HCT116 (cell line): Measurements from ENCODE around the gene ASRGL1. TPM values are rescaled to one million over a fixed set of nuclear protein-coding genes. Genes with fewer than 3 reads are reported as not detected.

Source experiments
- ATAC-seq: fragments of 200-7000 bp; cut with Tn5 transposase; 2 replicates; pipeline ENCODE4 v1.9.1; 2020; ENCODE audit warnings: mild to moderate bottlenecking, moderate library complexity
- BruUV-seq: library from RNA; stranded (reverse); fragments of 400-500 nt; replicated peaks from 2 replicates; lab custom pipeline; 2021; lab: Mats Ljungman, UMichigan
- CTCF ChIA-PET: fragments of 300-600 bp; sonication (Branson Sonifier 250); formaldehyde crosslinking; loops from one replicate; lab custom pipeline; 2021; ENCODE audit warnings: antibody characterized with exemption; lab: Charles Lee
- POLR2A ChIA-PET: fragments of 300-600, 350-600 bp; sonication (Branson Sonifier 250); formaldehyde crosslinking; loops from one replicate; lab custom pipeline; 2021; ENCODE audit warnings: antibody characterized with exemption; lab: Charles Lee
- RAD21 ChIA-PET, 2 experiments: fragments of 300-600 bp; sonication (Branson Sonifier 250); formaldehyde crosslinking; loops; one replicate each; lab custom pipeline; 2023; ENCODE audit warnings: low total read pairs in 2 of 2; ENCODE audit not compliant: uncharacterized antibody in 2 of 2, unreplicated experiment in 2 of 2, low non-redundant PET in 1 of 2; lab: Charles Lee
- DNase-seq: peaks from one replicate; pipeline ENCODE4 v3.0.0-alpha.2; 2010; ENCODE audit warnings: low read depth, low spot score
- H2AFZ ChIP-seq: fragments of 200-600 bp; shearing (Covaris generic), sonication (generic); 2 replicates; pipeline ENCODE4 v1.6.1; 2017; ENCODE audit warnings: low read depth, mixed run types, mixed read lengths, antibody characterized with exemption, low read length; ENCODE audit not compliant: poor library complexity, severe bottlenecking
- H3K27ac ChIP-seq: 2 replicates; pipeline ENCODE4 v1.5.1; 2012; ENCODE audit warnings: low read depth, low read length
- H3K27me3 ChIP-seq: fragments of 200-600 bp; sonication (generic); 2 replicates; pipeline ENCODE4 v1.6.1; 2016; ENCODE audit warnings: mixed run types, low read length, mixed read lengths; ENCODE audit not compliant: insufficient read depth
- H3K36me3 ChIP-seq, 2 experiments: fragments of 200-500 bp in 1 of 2; fragments of 200-600 bp in 1 of 2; sonication (Bioruptor generic) in 1 of 2; sonication (generic) in 1 of 2; 2 replicates each; pipeline versions ENCODE4 v1.5.1 to v1.6.1; 2014 to 2016; ENCODE audit warnings: low read length in 2 of 2, inconsistent platforms in 1 of 2, mixed read lengths in 1 of 2, mixed run types in 1 of 2; ENCODE audit not compliant: insufficient read depth in 2 of 2, control insufficient read depth in 1 of 2
- H3K4me1 ChIP-seq, 2 experiments: fragments of 200-600 bp in 1 of 2; sonication (generic) in 1 of 2; 2 replicates each; pipeline versions ENCODE4 v1.5.1 to v1.6.1; 2012 to 2017; ENCODE audit warnings: low read length in 2 of 2, inconsistent platforms in 1 of 2, mild to moderate bottlenecking in 1 of 2, mixed read lengths in 1 of 2, mixed run types in 1 of 2, moderate library complexity in 1 of 2; ENCODE audit not compliant: insufficient read depth in 2 of 2, control insufficient read depth in 1 of 2
- H3K4me2 ChIP-seq: fragments of 200-600 bp; sonication (generic); 2 replicates; pipeline ENCODE4 v1.6.1; 2017; ENCODE audit warnings: mixed run types, low read length, mixed read lengths
- H3K4me3 ChIP-seq, 2 experiments: fragments of 200-600 bp in 1 of 2; sonication (generic) in 1 of 2; replicated peaks in 1 of 2; 2 replicates each; pipeline ENCODE4 v1.5.1; 2011 to 2016; ENCODE audit warnings: low read length in 2 of 2, control low read depth in 1 of 2, low read depth in 1 of 2, mild to moderate bottlenecking in 1 of 2, mixed read lengths in 1 of 2, mixed run types in 1 of 2
- H3K79me2 ChIP-seq: fragments of 200-600 bp; sonication (generic); 2 replicates; pipeline ENCODE4 v1.6.1; 2017; ENCODE audit warnings: mild to moderate bottlenecking, mixed run types, low read length, moderate library complexity, mixed read lengths; ENCODE audit not compliant: insufficient read depth
- H3K9ac ChIP-seq: fragments of 200-600 bp; sonication (generic); 2 replicates; pipeline ENCODE4 v1.6.1; 2016; ENCODE audit warnings: low read length, mixed read lengths
- H3K9me2 ChIP-seq: fragments of 200-600 bp; sonication (generic), shearing (Covaris generic); 2 replicates; pipeline ENCODE4 v1.6.1; 2017; ENCODE audit warnings: mixed run types, mild to moderate bottlenecking, moderate library complexity; ENCODE audit not compliant: insufficient read depth
- H3K9me3 ChIP-seq, 2 experiments: fragments of 200-500 bp in 1 of 2; fragments of 200-600 bp in 1 of 2; sonication (Bioruptor generic) in 1 of 2; sonication (generic) in 1 of 2; 2 replicates each; pipeline ENCODE4 v1.6.1; 2014 to 2017; ENCODE audit warnings: low read length in 2 of 2, mixed read lengths in 2 of 2, inconsistent platforms in 1 of 2, low read depth in 1 of 2, mild to moderate bottlenecking in 1 of 2, mixed run types in 1 of 2, moderate library complexity in 1 of 2; ENCODE audit not compliant: control insufficient read depth in 1 of 2, insufficient read depth in 1 of 2
- H4K20me1 ChIP-seq: fragments of 200-600 bp; sonication (generic), shearing (Covaris generic); 2 replicates; pipeline ENCODE4 v1.6.1; 2017; ENCODE audit warnings: mixed run types, mild to moderate bottlenecking, moderate library complexity; ENCODE audit not compliant: insufficient read depth
- CBX3 ChIP-seq: IDR thresholded peaks from 2 replicates; pipeline ENCODE4 v1.6.1; 2012; ENCODE audit warnings: low read depth
- CEBPB ChIP-seq: IDR thresholded peaks from 2 replicates; pipeline ENCODE4 v1.6.1; 2012; ENCODE audit warnings: low read depth
- EGR1 ChIP-seq: IDR thresholded peaks from 2 replicates; pipeline ENCODE4 v1.6.1; 2012; ENCODE audit warnings: low read depth
- EZH2 ChIP-seq: fragments of 200-600 bp; sonication (generic); IDR thresholded peaks from 2 replicates; pipeline ENCODE4 v1.6.1; 2017; ENCODE audit warnings: antibody characterized with exemption, mixed run types
- EZH2phosphoT487 ChIP-seq: fragments of 200-600 bp; IDR thresholded peaks from 2 replicates; pipeline ENCODE4 v1.6.1; 2018; ENCODE audit warnings: antibody characterized with exemption, borderline replicate concordance
- FOSL1 ChIP-seq: IDR thresholded peaks from 2 replicates; pipeline ENCODE4 v1.6.1; 2012; ENCODE audit warnings: low read depth
- JUND ChIP-seq: IDR thresholded peaks from 2 replicates; pipeline ENCODE4 v1.6.1; 2012
- POLR2A ChIP-seq: IDR thresholded peaks from 2 replicates; pipeline ENCODE4 v1.7.0; 2011; ENCODE audit warnings: borderline replicate concordance; ENCODE audit not compliant: insufficient read depth, insufficient read length; ENCODE audit errors: extremely low read depth
- POLR2AphosphoS5 ChIP-seq: IDR thresholded peaks from 2 replicates; pipeline ENCODE4 v1.6.1; 2011; ENCODE audit warnings: mild to moderate bottlenecking, low read depth, low read length, moderate library complexity
- SIN3A ChIP-seq: IDR thresholded peaks from 2 replicates; pipeline ENCODE4 v1.6.1; 2012; ENCODE audit warnings: low read depth
- SP1 ChIP-seq: IDR thresholded peaks from 2 replicates; pipeline ENCODE4 v1.6.1; 2012; ENCODE audit warnings: low read depth
- TCF7L2 ChIP-seq: IDR thresholded peaks from 2 replicates; pipeline ENCODE4 v1.7.0; 2011; ENCODE audit warnings: borderline replicate concordance, inconsistent platforms; ENCODE audit not compliant: insufficient read depth, insufficient read length; ENCODE audit errors: extremely low read depth
- YY1 ChIP-seq: IDR thresholded peaks from 2 replicates; pipeline ENCODE4 v1.6.1; 2011; ENCODE audit warnings: low read length, low read depth, moderate library complexity, mild to moderate bottlenecking; ENCODE audit not compliant: insufficient replicate concordance; ENCODE audit errors: extremely low read depth
- ZFX ChIP-seq: fragments of 450-650 bp; IDR thresholded peaks from 2 replicates; pipeline ENCODE4 v1.6.1; 2017
- ZNF274 ChIP-seq: fragments of 200-500 bp; sonication (Bioruptor generic); IDR thresholded peaks from 2 replicates; pipeline ENCODE4 v1.6.1; 2014; ENCODE audit warnings: mild to moderate bottlenecking, low read depth, low read length, inconsistent platforms
- intact Hi-C: fragments of 100-400 bp; cut with micrococcal nuclease; formaldehyde crosslinking; loops from 2 replicates; pipeline ENCODE4 v1.10.0; 2022
- total RNA-seq: library from RNA; stranded (reverse); gene quantifications from one replicate; pipeline ENCODE4 v1.2.1, GENCODE V29; 2021; ENCODE audit not compliant: unreplicated experiment
- TF ChIP-seq, protein P1 (sequence below): IDR thresholded peaks from 2 replicates; pipeline ENCODE4 v1.6.1; 2011; ENCODE audit warnings: mild to moderate bottlenecking, low read length, moderate library complexity; ENCODE audit not compliant: insufficient replicate concordance; ENCODE audit errors: extremely low read depth
- TF ChIP-seq, protein P2 (sequence below): IDR thresholded peaks from 2 replicates; pipeline ENCODE4 v1.6.1; 2012
- TF ChIP-seq, protein P3 (sequence below), 3 experiments: fragments of 200-600 bp in 1 of 3; sonication (generic) in 1 of 3; IDR thresholded peaks in 2 of 3; conservative IDR thresholded peaks in 1 of 3; 2 replicates each; pipeline ENCODE4 v1.5.1; 2012 to 2017; ENCODE audit warnings: low read depth in 2 of 3, low read length in 2 of 3, antibody characterized with exemption in 1 of 3, borderline replicate concordance in 1 of 3, control low read depth in 1 of 3, mild to moderate bottlenecking in 1 of 3, mixed read lengths in 1 of 3, mixed run types in 1 of 3, moderate library complexity in 1 of 3; ENCODE audit not compliant: insufficient read depth in 1 of 3
- TF ChIP-seq, protein P4 (sequence below): IDR thresholded peaks from 2 replicates; pipeline ENCODE4 v1.6.1; 2012

Gene ASRGL1
- total RNA-seq, 1 experiment from 2014 or later = 27.6 TPM

DNA sequence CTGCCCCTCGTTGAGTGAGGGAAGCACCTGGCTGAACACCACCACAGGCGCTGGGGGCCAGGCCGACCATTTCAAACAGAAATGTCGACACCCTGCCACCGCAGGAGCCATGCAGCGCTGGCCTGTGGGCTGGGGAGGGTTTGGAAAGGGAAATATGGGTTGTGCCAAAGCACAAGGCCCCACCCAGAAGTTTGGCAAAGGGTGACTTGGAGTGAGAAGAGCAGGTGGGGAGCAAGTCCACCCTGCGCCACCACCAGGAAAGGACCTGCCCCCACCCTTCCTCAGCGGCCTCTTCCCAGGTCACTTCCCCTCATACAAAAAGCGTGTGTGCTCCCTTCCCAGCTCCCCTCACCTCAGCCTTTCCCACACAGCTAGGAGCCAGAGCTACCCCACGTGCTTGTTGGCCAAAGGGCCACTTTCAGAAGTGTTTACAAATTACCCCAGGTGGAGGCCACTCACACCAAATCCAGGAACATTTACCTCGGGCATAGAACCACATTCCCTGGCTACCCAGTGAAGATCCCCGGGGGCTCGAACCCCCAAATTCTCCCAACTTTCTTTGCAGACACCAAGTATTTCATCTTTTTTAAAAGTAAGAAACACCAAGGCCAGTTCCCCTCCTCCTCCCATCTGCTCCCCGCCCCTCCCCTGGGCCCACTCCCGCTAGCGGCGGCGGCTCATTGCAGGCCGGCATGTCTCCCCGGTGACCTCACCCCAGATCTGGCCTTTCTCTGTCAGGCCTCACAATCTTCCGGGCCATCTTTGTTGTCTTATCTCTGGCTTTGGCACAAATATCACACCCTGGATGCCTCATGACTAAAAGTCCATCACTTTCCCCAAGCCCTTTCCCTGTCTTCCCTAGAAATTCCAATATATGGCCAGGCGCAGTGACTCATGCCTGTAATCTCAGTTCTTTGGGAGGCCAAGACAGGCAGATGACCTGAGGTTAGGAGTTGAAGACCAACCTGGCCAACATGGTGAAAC lies 61.1 kb downstream of the ASRGL1 start:
- DNase-seq (no peak), ATAC-seq (no peak)
- Histone ChIP-seq H3K9me3 (no peaks in the 10 kb centered on the region), H3K4me2 (no peak overlapping the region), H3K79me2 (no peaks in the 10 kb centered on the region), H3K36me3 (no peaks in the 10 kb centered on the region), H4K20me1 (no peaks in the 10 kb centered on the region), H3K27me3 (no peaks in the 10 kb centered on the region), H3K9me2 (no peaks in the 10 kb centered on the region), H3K9ac (no peak overlapping the region), H3K4me1 (peaks cover 6 to 21% of the 10 kb centered on the region in 2 experiments; a peak in 3 of 4 replicates), H3K4me3 (no peak overlapping the region), H3K27ac (no peak overlapping the region), H2AFZ (no peak overlapping the region)
- TF ChIP-seq, protein P1, sequence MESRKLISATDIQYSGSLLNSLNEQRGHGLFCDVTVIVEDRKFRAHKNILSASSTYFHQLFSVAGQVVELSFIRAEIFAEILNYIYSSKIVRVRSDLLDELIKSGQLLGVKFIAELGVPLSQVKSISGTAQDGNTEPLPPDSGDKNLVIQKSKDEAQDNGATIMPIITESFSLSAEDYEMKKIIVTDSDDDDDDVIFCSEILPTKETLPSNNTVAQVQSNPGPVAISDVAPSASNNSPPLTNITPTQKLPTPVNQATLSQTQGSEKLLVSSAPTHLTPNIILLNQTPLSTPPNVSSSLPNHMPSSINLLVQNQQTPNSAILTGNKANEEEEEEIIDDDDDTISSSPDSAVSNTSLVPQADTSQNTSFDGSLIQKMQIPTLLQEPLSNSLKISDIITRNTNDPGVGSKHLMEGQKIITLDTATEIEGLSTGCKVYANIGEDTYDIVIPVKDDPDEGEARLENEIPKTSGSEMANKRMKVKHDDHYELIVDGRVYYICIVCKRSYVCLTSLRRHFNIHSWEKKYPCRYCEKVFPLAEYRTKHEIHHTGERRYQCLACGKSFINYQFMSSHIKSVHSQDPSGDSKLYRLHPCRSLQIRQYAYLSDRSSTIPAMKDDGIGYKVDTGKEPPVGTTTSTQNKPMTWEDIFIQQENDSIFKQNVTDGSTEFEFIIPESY = no peak
- TF ChIP-seq SIN3A (no peak), FOSL1 (no peak), EZH2phosphoT487 (no peak), POLR2A (no peak), CBX3 (no peak), POLR2AphosphoS5 (no peak), CEBPB (no peak), EGR1 (no peak), ZFX (no peak), YY1 (no peak), JUND (no peak), ZNF274 (no peak), TCF7L2 (no peak), SP1 (no peak), EZH2 (no peak)
- TF ChIP-seq, protein P2, sequence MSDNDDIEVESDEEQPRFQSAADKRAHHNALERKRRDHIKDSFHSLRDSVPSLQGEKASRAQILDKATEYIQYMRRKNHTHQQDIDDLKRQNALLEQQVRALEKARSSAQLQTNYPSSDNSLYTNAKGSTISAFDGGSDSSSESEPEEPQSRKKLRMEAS = no peak
- TF ChIP-seq, protein P3, sequence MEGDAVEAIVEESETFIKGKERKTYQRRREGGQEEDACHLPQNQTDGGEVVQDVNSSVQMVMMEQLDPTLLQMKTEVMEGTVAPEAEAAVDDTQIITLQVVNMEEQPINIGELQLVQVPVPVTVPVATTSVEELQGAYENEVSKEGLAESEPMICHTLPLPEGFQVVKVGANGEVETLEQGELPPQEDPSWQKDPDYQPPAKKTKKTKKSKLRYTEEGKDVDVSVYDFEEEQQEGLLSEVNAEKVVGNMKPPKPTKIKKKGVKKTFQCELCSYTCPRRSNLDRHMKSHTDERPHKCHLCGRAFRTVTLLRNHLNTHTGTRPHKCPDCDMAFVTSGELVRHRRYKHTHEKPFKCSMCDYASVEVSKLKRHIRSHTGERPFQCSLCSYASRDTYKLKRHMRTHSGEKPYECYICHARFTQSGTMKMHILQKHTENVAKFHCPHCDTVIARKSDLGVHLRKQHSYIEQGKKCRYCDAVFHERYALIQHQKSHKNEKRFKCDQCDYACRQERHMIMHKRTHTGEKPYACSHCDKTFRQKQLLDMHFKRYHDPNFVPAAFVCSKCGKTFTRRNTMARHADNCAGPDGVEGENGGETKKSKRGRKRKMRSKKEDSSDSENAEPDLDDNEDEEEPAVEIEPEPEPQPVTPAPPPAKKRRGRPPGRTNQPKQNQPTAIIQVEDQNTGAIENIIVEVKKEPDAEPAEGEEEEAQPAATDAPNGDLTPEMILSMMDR (IDR thresholded peaks at IDR 0.05 in 2 of 3, conservative IDR thresholded peaks at IDR 0.05 in 1 of 3; ENCODE audit: borderline replicate concordance in 1 of 3, insufficient read depth in 1 of 3, low read depth in 2 of 3, low read length in 2 of 3) = no peak
- TF ChIP-seq, protein P4, sequence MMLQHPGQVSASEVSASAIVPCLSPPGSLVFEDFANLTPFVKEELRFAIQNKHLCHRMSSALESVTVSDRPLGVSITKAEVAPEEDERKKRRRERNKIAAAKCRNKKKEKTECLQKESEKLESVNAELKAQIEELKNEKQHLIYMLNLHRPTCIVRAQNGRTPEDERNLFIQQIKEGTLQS = no peak
- ChIA-PET CTCF (interaction anchor here (1.1 kb wide), 1 partner anchor 622 kb away, joined by 3 read pairs; no protein-coding TSS in a partner anchor), RAD21 (no interaction called here), POLR2A (no interaction called here)
- BruUV-seq = no TSS peak
- intact Hi-C loops = loop anchor here (5.0 kb wide), 1 partner anchor 294 kb away; no protein-coding TSS in a partner anchor
